Smooth muscle cell (in vitro differentiated cells): ENCODE results near the gene TIRAP. TPM values are rescaled to one million over a fixed set of nuclear protein-coding genes. Genes with fewer than 3 reads are reported as not detected.
A peak's percentile ranks its signal among the peaks of the same experiment; 100 is the strongest.

Experiments
- DNase-seq: peaks from one replicate; lab custom pipeline; 2025; ENCODE audit not compliant: unreplicated experiment; lab: John Stamatoyannopoulos, UW
- H2AFZ ChIP-seq: fragments of 200-600 bp; sonication (generic); 2 replicates; pipeline ENCODE4 v1.6.0; 2016; ENCODE audit warnings: antibody characterized with exemption, low read depth, mild to moderate bottlenecking
- H3F3A ChIP-seq: fragments of 200-600 bp; sonication (generic); 2 replicates; pipeline ENCODE4 v1.6.0; 2017; ENCODE audit warnings: antibody characterized with exemption, low read depth
- H3K27ac ChIP-seq: fragments of 200-600 bp; sonication (generic); 2 replicates; pipeline ENCODE4 v1.5.1; 2016; ENCODE audit warnings: low read depth, mild to moderate bottlenecking
- H3K27me3 ChIP-seq: fragments of 200-600 bp; sonication (generic); 2 replicates; pipeline ENCODE4 v1.6.1; 2016; ENCODE audit warnings: low read depth, mild to moderate bottlenecking
- H3K36me3 ChIP-seq: fragments of 200-600 bp; sonication (generic); 2 replicates; pipeline ENCODE4 v1.5.1; 2016; ENCODE audit warnings: low read depth
- H3K4me1 ChIP-seq: fragments of 200-600 bp; sonication (generic); 2 replicates; pipeline ENCODE4 v1.5.1; 2016; ENCODE audit warnings: low read depth
- H3K4me2 ChIP-seq: fragments of 200-600 bp; sonication (generic); 2 replicates; pipeline ENCODE4 v1.6.0; 2016; ENCODE audit warnings: mild to moderate bottlenecking
- H3K4me3 ChIP-seq: fragments of 200-600 bp; sonication (generic); 2 replicates; pipeline ENCODE4 v1.5.1; 2016; ENCODE audit warnings: mild to moderate bottlenecking
- H3K79me2 ChIP-seq: fragments of 200-600 bp; sonication (generic); 2 replicates; pipeline ENCODE4 v1.6.0; 2016; ENCODE audit warnings: low read depth, mild to moderate bottlenecking
- H3K9ac ChIP-seq: fragments of 200-600 bp; sonication (generic); 2 replicates; pipeline ENCODE4 v1.6.0; 2016; ENCODE audit warnings: low read depth
- H3K9me3 ChIP-seq: fragments of 200-600 bp; sonication (generic); replicated peaks from 2 replicates; pipeline ENCODE4 v1.5.1; 2016; ENCODE audit warnings: low read depth
- H4K20me1 ChIP-seq: fragments of 200-600 bp; sonication (generic); 2 replicates; pipeline ENCODE4 v1.6.0; 2016; ENCODE audit warnings: low read depth
- CTCF ChIP-seq: fragments of 200-600 bp; sonication (generic); IDR thresholded peaks from 2 replicates; pipeline ENCODE4 v1.5.1; 2017; ENCODE audit warnings: borderline replicate concordance, mild to moderate bottlenecking, antibody characterized with exemption; ENCODE audit not compliant: insufficient read depth, poor library complexity, severe bottlenecking
- WGBS: methylation state at CpG from one replicate; pipeline ENCODE4 v1.1.7; 2016; ENCODE audit warnings: low lambda C conversion rate; 5-methylcytosine and 5-hydroxymethylcytosine counted together
- polyA plus RNA-seq: library from polyadenylated mRNA; unstranded; fragments of >200 nt; fragmentation: Nextera tagmentation; extraction: Ambion mirVana; gene quantifications from 2 replicates; pipeline ENCODE4 v1.2.1, GENCODE V29; 2016
- total RNA-seq: library from RNA; depleted of rRNA; stranded (reverse); fragments of >200 nt; gene quantifications from 2 replicates; pipeline ENCODE4 v1.2.3, GENCODE V29; 2014

Gene TIRAP
- 3.5 and 3.7 TPM in 2 replicates for total RNA-seq
- 2.9 and 5.1 TPM in 2 replicates for polyA plus RNA-seq

GRCh38 chr11:126282736-126283591 lies at the start of gene TIRAP:
Gene TIRAP (plus strand): TSS chr11:126283093. CDS start chr11:126290895, 7,802 bp downstream.
- TF ChIP-seq CTCF: no peak
- Histone ChIP-seq H3K9ac (peak within 1 kb of the TSS; percentile 77), H4K20me1 (peaks cover 5% of the 10 kb centered on the region), H3F3A (no peaks in the 10 kb centered on the region), H3K4me1 (peaks cover 5% of the 10 kb centered on the region), H3K79me2 (peaks cover 3% of the 10 kb centered on the region), H3K4me3 (peak within 1 kb of the TSS; percentile 83), H3K27ac (peak within 1 kb of the TSS; percentile 78), H3K9me3 (no peaks in the 10 kb centered on the region), H2AFZ (peak within 1 kb of the TSS; percentile 97), H3K36me3 (no peaks in the 10 kb centered on the region), H3K4me2 (peak within 1 kb of the TSS; percentile 91), H3K27me3 (no peaks in the 10 kb centered on the region)
- peak; percentile 28 for DNase-seq
- WGBS: under 1% methylated on average over 43 of the region's 82 CpGs

GRCh38 chr11:126233391-126233790 lies 49.5 kb upstream of the TIRAP start:
- Histone ChIP-seq H3K4me1 (no peaks in the 10 kb centered on the region), H2AFZ (no peak overlapping the region), H3K36me3 (peaks cover 3% of the 10 kb centered on the region), H3F3A (no peaks in the 10 kb centered on the region), H3K27me3 (no peaks in the 10 kb centered on the region), H3K9me3 (no peaks in the 10 kb centered on the region), H3K4me3 (no peak overlapping the region), H3K4me2 (no peak overlapping the region), H3K27ac (peak overlapping the region; percentile 52), H3K79me2 (peaks cover 4% of the 10 kb centered on the region), H3K9ac (no peak overlapping the region), H4K20me1 (peaks cover 28% of the 10 kb centered on the region)
- no peak for DNase-seq
- WGBS: 89% methylated on average over 4 of the region's 4 CpGs
- TF ChIP-seq CTCF: no peak

GRCh38 chr11:126246636-126247035 lies 36.3 kb upstream of the TIRAP start:
- H3K27ac ChIP-seq: peak overlapping the region; percentile 54
- no peak for DNase-seq
- no peaks in the 10 kb centered on the region for H3K4me1 ChIP-seq
- H3K4me3 ChIP-seq: no peak overlapping the region
- no peak overlapping the region for H2AFZ ChIP-seq
- H3K36me3 ChIP-seq: peaks cover 16% of the 10 kb centered on the region
- no peaks in the 10 kb centered on the region for H3F3A ChIP-seq
- no peaks in the 10 kb centered on the region for H3K79me2 ChIP-seq
- no peak overlapping the region for H3K9ac ChIP-seq
- no peaks in the 10 kb centered on the region for H3K9me3 ChIP-seq
- no peaks in the 10 kb centered on the region for H3K27me3 ChIP-seq
- peak overlapping the region; percentile 64 for H3K4me2 ChIP-seq
- no peak for TF ChIP-seq CTCF
- H4K20me1 ChIP-seq: no peaks in the 10 kb centered on the region
- 66% methylated on average over 2 of the region's 2 CpGs for WGBS
